Fibroblast of the aortic adventitia (primary cell): ENCODE data around the gene PLPP6. TPM values are rescaled to one million over a fixed set of nuclear protein-coding genes. Genes with fewer than 3 reads are reported as not detected.

Source experiments
- DNase-seq: peaks from one replicate; pipeline ENCODE4 v3.0.0-alpha.2; 2010; ENCODE audit warnings: low read depth
- H3K4me3 ChIP-seq: 2 replicates; pipeline ENCODE4 v1.5.1; 2011; ENCODE audit warnings: low read depth, mild to moderate bottlenecking, control low read depth, low read length, moderate library complexity
- total RNA-seq: library from RNA; depleted of rRNA; stranded (reverse); fragments of >200 nt; gene quantifications from 2 replicates; pipeline ENCODE4 v1.2.3, GENCODE V29; 2012; ENCODE audit warnings: low replicate concordance
- TF ChIP-seq, protein P1 (sequence below): IDR thresholded peaks from 2 replicates; pipeline ENCODE4 v1.5.1; 2011; ENCODE audit warnings: mild to moderate bottlenecking, low read length, control low read depth, inconsistent platforms; ENCODE audit not compliant: insufficient read depth

Gene PLPP6
- total RNA-seq, 1 donor: 8.8 TPM

DNA sequence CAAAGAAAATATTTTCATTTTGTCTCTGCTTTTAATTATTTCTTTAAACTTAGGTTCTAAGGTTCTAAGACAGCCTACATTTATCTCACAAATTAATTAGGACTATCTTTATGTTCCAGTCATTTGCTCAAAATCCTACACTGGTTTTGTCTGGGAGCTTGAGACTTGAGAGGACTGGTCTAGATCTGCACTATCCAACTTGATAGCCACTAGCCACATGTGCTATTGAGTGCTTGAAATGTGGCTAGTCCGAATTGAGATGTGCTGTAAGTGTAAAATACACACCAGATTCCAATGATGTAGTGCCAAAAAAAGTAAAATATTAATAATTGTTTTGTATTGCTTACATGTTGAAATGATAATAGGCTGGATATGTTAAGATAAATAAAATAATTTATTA, 24.5 kb downstream of the PLPP6 start:
- TF ChIP-seq, protein P1, sequence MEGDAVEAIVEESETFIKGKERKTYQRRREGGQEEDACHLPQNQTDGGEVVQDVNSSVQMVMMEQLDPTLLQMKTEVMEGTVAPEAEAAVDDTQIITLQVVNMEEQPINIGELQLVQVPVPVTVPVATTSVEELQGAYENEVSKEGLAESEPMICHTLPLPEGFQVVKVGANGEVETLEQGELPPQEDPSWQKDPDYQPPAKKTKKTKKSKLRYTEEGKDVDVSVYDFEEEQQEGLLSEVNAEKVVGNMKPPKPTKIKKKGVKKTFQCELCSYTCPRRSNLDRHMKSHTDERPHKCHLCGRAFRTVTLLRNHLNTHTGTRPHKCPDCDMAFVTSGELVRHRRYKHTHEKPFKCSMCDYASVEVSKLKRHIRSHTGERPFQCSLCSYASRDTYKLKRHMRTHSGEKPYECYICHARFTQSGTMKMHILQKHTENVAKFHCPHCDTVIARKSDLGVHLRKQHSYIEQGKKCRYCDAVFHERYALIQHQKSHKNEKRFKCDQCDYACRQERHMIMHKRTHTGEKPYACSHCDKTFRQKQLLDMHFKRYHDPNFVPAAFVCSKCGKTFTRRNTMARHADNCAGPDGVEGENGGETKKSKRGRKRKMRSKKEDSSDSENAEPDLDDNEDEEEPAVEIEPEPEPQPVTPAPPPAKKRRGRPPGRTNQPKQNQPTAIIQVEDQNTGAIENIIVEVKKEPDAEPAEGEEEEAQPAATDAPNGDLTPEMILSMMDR: no peak
- no peak for DNase-seq
- no peak overlapping the region for H3K4me3 ChIP-seq

DNA sequence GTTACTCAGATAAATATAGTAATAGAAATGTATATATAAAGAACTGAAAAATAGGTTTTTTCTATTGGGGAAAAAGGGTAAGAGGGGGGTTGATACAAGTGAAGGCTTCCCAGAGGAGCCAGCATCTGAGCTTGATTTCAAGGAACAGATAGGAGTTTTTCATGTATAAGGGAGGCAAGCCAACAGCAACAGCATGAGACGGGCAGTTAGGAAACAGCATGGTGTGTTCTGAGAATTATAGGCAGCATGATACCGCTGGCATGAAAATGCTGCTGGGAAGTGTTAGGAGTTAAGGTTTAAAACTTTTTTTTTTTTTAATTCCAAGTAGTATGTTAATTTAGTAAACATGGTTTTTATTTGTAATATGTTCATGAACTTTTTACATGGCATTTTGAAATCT, 26.9 kb downstream of the PLPP6 start:
- TF ChIP-seq, protein P1: no peak
- no peak overlapping the region for H3K4me3 ChIP-seq
- DNase-seq: peak; percentile 42

DNA sequence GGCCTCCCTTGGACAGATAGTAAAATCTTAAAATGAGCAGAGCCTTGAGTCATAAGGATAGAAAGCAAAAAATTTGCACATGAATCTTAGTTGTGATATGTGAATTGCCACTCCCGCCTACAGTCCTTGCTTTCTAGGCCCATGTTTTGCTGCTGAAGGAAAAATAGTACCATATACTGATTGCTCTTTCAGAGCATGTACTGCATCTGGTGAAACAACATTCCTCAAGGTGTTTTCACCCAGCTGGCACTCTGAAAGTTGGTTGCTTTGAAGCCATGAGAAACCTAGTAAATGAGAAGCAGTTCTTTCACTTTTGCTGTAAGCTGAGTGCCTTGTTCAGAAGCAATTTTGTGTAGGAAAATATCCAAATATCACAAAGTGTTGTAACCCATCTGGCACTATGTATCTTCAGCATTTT, 27.6 kb downstream of the PLPP6 start:
- DNase-seq: peak; percentile 48
- TF ChIP-seq, protein P1: no peak

DNA sequence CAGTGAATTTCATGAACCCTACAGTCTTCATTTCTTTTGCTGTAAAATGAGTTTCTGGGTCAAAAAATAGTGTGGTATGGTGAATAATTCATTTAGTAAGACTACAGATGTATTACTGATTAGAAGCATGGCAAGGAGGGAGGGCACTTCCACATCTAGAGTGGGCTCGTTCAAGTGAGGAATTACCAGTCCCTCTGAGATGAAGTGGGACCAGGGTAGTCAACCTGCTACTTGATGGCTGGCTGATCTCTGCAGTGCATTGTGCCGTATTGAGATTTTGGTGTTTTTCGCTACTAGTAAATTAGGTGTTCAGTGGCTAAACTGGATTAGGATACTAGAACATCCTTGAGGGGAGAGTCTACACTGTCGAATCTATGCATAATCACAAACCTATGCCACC, 28.1 kb downstream of the PLPP6 start:
- DNase-seq: no peak
- TF ChIP-seq, protein P1: no peak
- no peak overlapping the region for H3K4me3 ChIP-seq

More for the DNA sequence above, 27.6 kb downstream of the PLPP6 start:
- no peak overlapping the region for H3K4me3 ChIP-seq

DNA sequence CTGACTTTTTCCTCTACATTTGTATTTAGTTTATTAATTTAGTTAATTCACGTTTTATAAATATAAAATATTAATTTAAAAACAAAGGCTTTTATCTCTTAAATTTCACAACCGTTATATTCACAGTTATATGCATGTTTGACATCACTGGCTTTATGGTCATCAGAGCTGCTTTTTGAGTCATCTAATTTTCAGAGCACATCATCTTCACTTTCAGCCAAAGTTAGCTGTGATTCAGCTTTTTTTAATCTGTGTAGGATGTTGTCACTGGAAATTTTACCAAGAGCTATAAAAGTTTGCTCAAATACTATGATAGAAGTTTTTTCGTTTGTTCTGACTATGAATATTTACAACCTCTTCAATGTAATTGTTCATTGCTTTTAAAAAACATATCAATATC, 29.7 kb downstream of the PLPP6 start:
- DNase-seq: peak; percentile 80
- no peak overlapping the region for H3K4me3 ChIP-seq
- TF ChIP-seq, protein P1: no peak

DNA sequence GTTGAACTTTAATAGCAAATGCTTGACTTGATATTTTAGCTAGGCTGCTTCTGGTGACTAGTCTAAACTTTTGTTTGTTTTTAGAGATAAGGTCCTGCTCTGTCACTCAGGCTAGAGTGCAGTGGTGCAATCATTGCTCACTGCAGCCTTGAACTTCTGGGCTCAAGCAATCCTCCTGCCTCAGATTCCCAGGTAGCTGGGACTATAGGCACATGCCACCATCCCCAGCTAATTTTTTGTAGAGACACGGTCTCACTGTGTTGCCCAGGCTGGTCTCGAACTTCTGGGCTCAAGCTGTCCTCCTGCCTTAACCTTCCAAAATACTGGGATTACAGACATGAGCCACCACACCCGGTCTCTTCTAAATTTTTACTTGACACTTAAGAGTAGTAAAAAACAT, 38.0 kb downstream of the PLPP6 start:
- TF ChIP-seq, protein P1: no peak
- peak; percentile 41 for DNase-seq
- no peak overlapping the region for H3K4me3 ChIP-seq

DNA sequence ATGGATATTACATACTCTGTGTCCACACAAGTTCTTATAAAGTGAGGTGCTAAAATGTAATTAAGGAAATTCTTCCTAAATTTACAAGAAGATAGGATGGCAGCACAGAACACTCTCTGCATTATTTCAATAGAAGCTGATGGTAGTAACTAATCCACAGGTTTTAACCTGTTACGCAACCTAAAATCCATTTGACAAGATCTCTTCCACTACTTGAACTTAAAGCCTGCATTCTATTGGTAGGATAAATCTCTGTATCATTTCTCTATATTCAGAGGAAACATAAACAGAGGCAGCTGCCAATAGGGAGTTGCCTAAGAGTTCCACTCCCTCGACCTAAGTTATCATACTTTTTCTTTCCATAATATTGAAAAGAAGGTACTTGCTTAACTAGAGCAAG, 38.8 kb downstream of the PLPP6 start:
- DNase-seq: no peak
- TF ChIP-seq, protein P1: no peak
- no peak overlapping the region for H3K4me3 ChIP-seq
